ENCODE results near the gene ATP2B3. TPM values are rescaled to one million over a fixed set of nuclear protein-coding genes. Genes with fewer than 3 reads are reported as not detected.

Gene ATP2B3
- polyA plus RNA-seq, 3 donors, result 0.01 TPM; not detected in 2

DNA sequence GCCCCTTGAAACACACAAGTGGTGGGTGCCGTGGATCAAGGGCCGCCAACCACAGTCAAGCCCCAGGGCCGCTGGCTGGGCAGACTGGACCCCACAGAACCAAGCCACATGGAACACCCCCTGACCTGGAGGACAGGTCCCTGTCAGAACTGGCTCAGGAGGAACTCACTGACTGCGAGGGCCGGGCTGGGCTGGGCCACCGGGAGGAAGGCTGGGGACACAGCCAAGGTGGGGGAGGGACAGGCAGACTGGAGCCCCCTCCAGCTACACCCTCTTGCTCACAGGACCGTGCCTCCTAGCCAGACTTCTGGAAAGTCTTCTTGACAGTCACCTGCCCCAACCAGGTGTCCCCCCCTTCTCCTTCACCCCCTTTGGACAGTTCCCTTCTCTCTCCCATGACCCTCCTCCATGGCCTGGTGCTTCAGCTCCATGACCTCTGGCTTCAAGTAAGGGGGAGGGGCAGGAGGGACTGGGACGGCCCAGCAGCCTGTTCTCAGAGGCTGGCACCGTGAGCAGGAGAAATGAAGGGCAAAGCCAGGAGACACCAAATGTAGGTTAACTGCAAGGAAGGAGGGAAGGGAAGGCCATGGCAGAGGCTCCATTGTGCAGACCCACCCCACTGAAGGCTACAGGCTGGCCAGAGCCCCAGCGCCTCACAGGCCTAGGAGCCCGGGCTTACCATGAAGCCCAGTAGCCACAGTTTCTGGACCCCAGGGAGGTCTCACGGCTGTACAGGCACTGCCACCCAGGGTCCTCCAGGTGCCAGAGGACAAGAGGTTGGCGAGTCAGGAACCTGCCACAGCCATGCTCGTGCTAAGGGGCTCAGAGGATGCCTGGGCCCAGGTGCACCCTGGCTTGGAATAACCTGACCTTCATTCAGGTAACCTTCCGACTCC, 107.0 kb downstream of the ATP2B3 start:
- 90% methylated on average over 4 of the region's 15 CpGs for whole genome bisulfite sequencing (ENCODE audit: insufficient coverage)
- Mint-ChIP-seq H3K27ac (no peak overlapping the region), H3K9me3 (peaks cover 0 to 3% (median 0%) of the 10 kb centered on the region in 7 donors), H3K4me3 (no peak overlapping the region), H3K36me3 (no peaks in the 10 kb centered on the region), H3K27me3 (ENCODE audit: low read depth in 3 of 3) (peaks cover 3 to 7% (median 5%) of the 10 kb centered on the region in 3 donors), H3K4me1 (no peaks in the 10 kb centered on the region)
- no peaks in the 10 kb centered on the region for H3K9me3 ChIP-seq (replicated peaks in 1 of 2; ENCODE audit: control insufficient read depth in 1 of 2, insufficient read depth in 1 of 2, low read length in 2 of 2)
- TF ChIP-seq, protein P1, sequence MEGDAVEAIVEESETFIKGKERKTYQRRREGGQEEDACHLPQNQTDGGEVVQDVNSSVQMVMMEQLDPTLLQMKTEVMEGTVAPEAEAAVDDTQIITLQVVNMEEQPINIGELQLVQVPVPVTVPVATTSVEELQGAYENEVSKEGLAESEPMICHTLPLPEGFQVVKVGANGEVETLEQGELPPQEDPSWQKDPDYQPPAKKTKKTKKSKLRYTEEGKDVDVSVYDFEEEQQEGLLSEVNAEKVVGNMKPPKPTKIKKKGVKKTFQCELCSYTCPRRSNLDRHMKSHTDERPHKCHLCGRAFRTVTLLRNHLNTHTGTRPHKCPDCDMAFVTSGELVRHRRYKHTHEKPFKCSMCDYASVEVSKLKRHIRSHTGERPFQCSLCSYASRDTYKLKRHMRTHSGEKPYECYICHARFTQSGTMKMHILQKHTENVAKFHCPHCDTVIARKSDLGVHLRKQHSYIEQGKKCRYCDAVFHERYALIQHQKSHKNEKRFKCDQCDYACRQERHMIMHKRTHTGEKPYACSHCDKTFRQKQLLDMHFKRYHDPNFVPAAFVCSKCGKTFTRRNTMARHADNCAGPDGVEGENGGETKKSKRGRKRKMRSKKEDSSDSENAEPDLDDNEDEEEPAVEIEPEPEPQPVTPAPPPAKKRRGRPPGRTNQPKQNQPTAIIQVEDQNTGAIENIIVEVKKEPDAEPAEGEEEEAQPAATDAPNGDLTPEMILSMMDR (IDR thresholded peaks at IDR 0.05), result no peak
- H3K27ac ChIP-seq (ENCODE audit: low read depth in 1 of 2, low read length in 2 of 2), result no peak overlapping the region
- no peaks in the 10 kb centered on the region for H3K79me2 ChIP-seq (ENCODE audit: insufficient read depth, low read length)
- intact Hi-C loops (cut with micrococcal nuclease), result no loop called here
- H4K20me1 ChIP-seq (ENCODE audit: insufficient read depth, low read length), result no peaks in the 10 kb centered on the region
- no peaks in the 10 kb centered on the region for H3K4me1 ChIP-seq (ENCODE audit: control insufficient read depth in 1 of 2, insufficient read depth in 2 of 2, low read length in 2 of 2)
- DNase-seq, result no peak
- no peak overlapping the region for H3K9ac ChIP-seq (ENCODE audit: insufficient read depth, low read length, poor library complexity, severe bottlenecking)
- H3K36me3 ChIP-seq (replicated peaks in 1 of 2; ENCODE audit: control insufficient read depth in 1 of 2, insufficient read depth in 2 of 2, low read length in 2 of 2), result no peaks in the 10 kb centered on the region
- no peak overlapping the region for H2AFZ ChIP-seq (ENCODE audit: insufficient read depth, low read depth, low read length, poor library complexity, severe bottlenecking)
- H3K4me3 ChIP-seq (replicated peaks in 1 of 3; ENCODE audit: low read depth in 2 of 3, low read length in 3 of 3), result no peak overlapping the region
- H3K27me3 ChIP-seq (ENCODE audit: control insufficient read depth in 2 of 2, insufficient read depth in 2 of 2, low read length in 2 of 2), result no peaks in the 10 kb centered on the region
- H3K4me2 ChIP-seq (replicated peaks; ENCODE audit: extremely low read depth, low read length, poor library complexity, severe bottlenecking), result no peak overlapping the region

GRCh38 chrX:153625271-153626024, 108.0 kb downstream of the ATP2B3 start:
- H3K4me3 Mint-ChIP-seq, result no peak overlapping the region
- Histone ChIP-seq H2AFZ (ENCODE audit: insufficient read depth, low read depth, low read length, poor library complexity, severe bottlenecking) (no peak overlapping the region), H3K4me3 (replicated peaks in 1 of 3; ENCODE audit: low read depth in 2 of 3, low read length in 3 of 3) (no peak overlapping the region), H3K79me2 (ENCODE audit: insufficient read depth, low read length) (no peaks in the 10 kb centered on the region), H3K27ac (ENCODE audit: low read depth in 1 of 2, low read length in 2 of 2) (no peak overlapping the region), H3K27me3 (ENCODE audit: control insufficient read depth in 2 of 2, insufficient read depth in 2 of 2, low read length in 2 of 2) (no peaks in the 10 kb centered on the region), H3K4me1 (ENCODE audit: control insufficient read depth in 1 of 2, insufficient read depth in 2 of 2, low read length in 2 of 2) (no peaks in the 10 kb centered on the region), H3K4me2 (replicated peaks; ENCODE audit: extremely low read depth, low read length, poor library complexity, severe bottlenecking) (no peak overlapping the region), H4K20me1 (ENCODE audit: insufficient read depth, low read length) (no peaks in the 10 kb centered on the region), H3K9ac (ENCODE audit: insufficient read depth, low read length, poor library complexity, severe bottlenecking) (no peak overlapping the region), H3K9me3 (replicated peaks in 1 of 2; ENCODE audit: control insufficient read depth in 1 of 2, insufficient read depth in 1 of 2, low read length in 2 of 2) (no peaks in the 10 kb centered on the region), H3K36me3 (replicated peaks in 1 of 2; ENCODE audit: control insufficient read depth in 1 of 2, insufficient read depth in 2 of 2, low read length in 2 of 2) (no peaks in the 10 kb centered on the region)
- peaks cover 0 to 7% (median 0%) of the 10 kb centered on the region in 7 donors for H3K9me3 Mint-ChIP-seq
- H3K27ac Mint-ChIP-seq, result no peak overlapping the region
- peaks cover 5 to 10% (median 6%) of the 10 kb centered on the region in 3 donors for H3K27me3 Mint-ChIP-seq (ENCODE audit: low read depth in 3 of 3)
- H3K4me1 Mint-ChIP-seq, result no peaks in the 10 kb centered on the region
- no peak for DNase-seq
- no peaks in the 10 kb centered on the region for H3K36me3 Mint-ChIP-seq
- TF ChIP-seq, protein P1 (IDR thresholded peaks at IDR 0.05), result no peak
- 94% methylated on average over 3 of the region's 21 CpGs for WGBS (ENCODE audit: insufficient coverage)
- intact Hi-C loops (cut with micrococcal nuclease), result no loop called here

Data from CD14-positive monocyte (primary cell).